Activated T-helper 17 cell treated with anti-CD3 and anti-CD28 coated beads, Interleukin-2, amount 50 U/mL, for 72 hours (primary cell): Measurements from ENCODE around the gene ABCA9. TPM values are rescaled to one million over a fixed set of nuclear protein-coding genes. Genes with fewer than 3 reads are reported as not detected.
"Not testable (repeated sequence)": the region's sequence is repeated elsewhere in the genome, so short reads cannot be mapped to it uniquely, and the experiment has no call there.

ENCODE experiments used
- ATAC-seq: fragments of 150-1000 bp; cut with Tn5 transposase; replicated peaks from 2 replicates; pipeline ENCODE4 v1.10.0; 2021; ENCODE audit warnings: mild to moderate bottlenecking, moderate library complexity
- H3K27ac Mint-ChIP-seq: one replicate; pipeline ENCODE4 v1.8.0; 2022; ENCODE audit warnings: mixed read lengths
- H3K27me3 Mint-ChIP-seq: one replicate; pipeline ENCODE4 v1.8.0; 2022; ENCODE audit warnings: mixed read lengths
- H3K36me3 Mint-ChIP-seq: one replicate; pipeline ENCODE4 v1.8.0; 2022; ENCODE audit warnings: low read depth, mild to moderate bottlenecking, mixed read lengths
- H3K4me1 Mint-ChIP-seq: one replicate; pipeline ENCODE4 v1.8.0; 2022; ENCODE audit warnings: mixed read lengths
- H3K4me3 Mint-ChIP-seq: one replicate; pipeline ENCODE4 v1.8.0; 2022; ENCODE audit warnings: mild to moderate bottlenecking, mixed read lengths
- H3K9me3 Mint-ChIP-seq: one replicate; pipeline ENCODE4 v1.8.0; 2022; ENCODE audit warnings: mixed read lengths
- total RNA-seq, 2 donors: library from RNA; stranded (reverse); gene quantifications; one replicate each; pipeline ENCODE4 v1.2.3, GENCODE V29; 2022

Gene ABCA9
- total RNA-seq, 2 donors from 2014 or later: 0.58 TPM; not detected in 1

DNA sequence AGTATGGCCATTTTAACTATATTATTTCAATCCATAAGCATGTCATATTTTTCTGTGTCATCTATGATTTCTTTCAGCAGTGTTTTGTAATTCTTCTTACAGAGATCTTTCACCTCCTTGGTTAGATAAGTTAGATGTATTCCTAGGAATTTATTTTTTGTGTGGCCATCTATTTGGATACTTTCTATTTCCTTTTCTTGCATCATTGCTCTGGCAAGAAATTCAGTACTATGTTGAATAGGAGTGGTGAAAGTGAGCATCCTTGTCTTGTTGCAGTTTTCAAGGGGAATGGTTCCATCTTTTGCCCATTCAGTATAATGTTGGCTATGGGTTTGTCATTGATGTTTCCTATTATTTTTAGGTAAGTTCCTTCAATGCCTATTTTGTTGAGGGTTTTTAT is 15.1 kb upstream of the ABCA9 start:
- Mint-ChIP-seq H3K4me3 (no peak overlapping the region), H3K27me3 (no peaks in the 10 kb centered on the region), H3K4me1 (no peaks in the 10 kb centered on the region), H3K36me3 (no peaks in the 10 kb centered on the region), H3K9me3 (peaks cover 26% of the 10 kb centered on the region), H3K27ac (no peak overlapping the region)
- no peak for ATAC-seq

GRCh38 chr17:69073392-69073791 is 12.7 kb upstream of the ABCA9 start:
- not testable (repeated sequence) for H3K36me3 Mint-ChIP-seq, H3K27ac Mint-ChIP-seq, ATAC-seq, H3K4me1 Mint-ChIP-seq, H3K27me3 Mint-ChIP-seq, H3K4me3 Mint-ChIP-seq
- H3K9me3 Mint-ChIP-seq: peaks cover 26% of the 10 kb centered on the region

- H3K4me3 Mint-ChIP-seq, ATAC-seq: not testable (repeated sequence)
Measured at GRCh38 chr17:69072803-69073256, 12.1 kb upstream of the ABCA9 start.

GRCh38 chr17:69071233-69071586 is 10.5 kb upstream of the ABCA9 start:
- H3K4me1 Mint-ChIP-seq, H3K27ac Mint-ChIP-seq, ATAC-seq, H3K4me3 Mint-ChIP-seq, H3K36me3 Mint-ChIP-seq, H3K27me3 Mint-ChIP-seq: not testable (repeated sequence)
- H3K9me3 Mint-ChIP-seq: peaks cover 17% of the 10 kb centered on the region

More at GRCh38 chr17:69072803-69073256, 12.1 kb upstream of the ABCA9 start:
- peaks cover 26% of the 10 kb centered on the region for H3K9me3 Mint-ChIP-seq
- not testable (repeated sequence) for H3K4me1 Mint-ChIP-seq, H3K27ac Mint-ChIP-seq, H3K27me3 Mint-ChIP-seq, H3K36me3 Mint-ChIP-seq

GRCh38 chr17:69070378-69071232 is 9.9 kb upstream of the ABCA9 start:
- H3K9me3 Mint-ChIP-seq: peaks cover 17% of the 10 kb centered on the region

GRCh38 chr17:69069226-69069750 is 8.6 kb upstream of the ABCA9 start:
- H3K4me1 Mint-ChIP-seq: peaks cover 14% of the 10 kb centered on the region
- no peaks in the 10 kb centered on the region for H3K27me3 Mint-ChIP-seq
- no peak overlapping the region for H3K27ac Mint-ChIP-seq
- ATAC-seq: no peak
- H3K36me3 Mint-ChIP-seq: no peaks in the 10 kb centered on the region
- H3K9me3 Mint-ChIP-seq: peaks cover 20% of the 10 kb centered on the region
- H3K4me3 Mint-ChIP-seq: no peak overlapping the region

More at GRCh38 chr17:69070378-69071232, 9.9 kb upstream of the ABCA9 start:
- ATAC-seq, H3K27me3 Mint-ChIP-seq, H3K36me3 Mint-ChIP-seq, H3K4me1 Mint-ChIP-seq, H3K27ac Mint-ChIP-seq: not testable (repeated sequence)
- H3K4me3 Mint-ChIP-seq: peak overlapping the region; percentile 30

DNA sequence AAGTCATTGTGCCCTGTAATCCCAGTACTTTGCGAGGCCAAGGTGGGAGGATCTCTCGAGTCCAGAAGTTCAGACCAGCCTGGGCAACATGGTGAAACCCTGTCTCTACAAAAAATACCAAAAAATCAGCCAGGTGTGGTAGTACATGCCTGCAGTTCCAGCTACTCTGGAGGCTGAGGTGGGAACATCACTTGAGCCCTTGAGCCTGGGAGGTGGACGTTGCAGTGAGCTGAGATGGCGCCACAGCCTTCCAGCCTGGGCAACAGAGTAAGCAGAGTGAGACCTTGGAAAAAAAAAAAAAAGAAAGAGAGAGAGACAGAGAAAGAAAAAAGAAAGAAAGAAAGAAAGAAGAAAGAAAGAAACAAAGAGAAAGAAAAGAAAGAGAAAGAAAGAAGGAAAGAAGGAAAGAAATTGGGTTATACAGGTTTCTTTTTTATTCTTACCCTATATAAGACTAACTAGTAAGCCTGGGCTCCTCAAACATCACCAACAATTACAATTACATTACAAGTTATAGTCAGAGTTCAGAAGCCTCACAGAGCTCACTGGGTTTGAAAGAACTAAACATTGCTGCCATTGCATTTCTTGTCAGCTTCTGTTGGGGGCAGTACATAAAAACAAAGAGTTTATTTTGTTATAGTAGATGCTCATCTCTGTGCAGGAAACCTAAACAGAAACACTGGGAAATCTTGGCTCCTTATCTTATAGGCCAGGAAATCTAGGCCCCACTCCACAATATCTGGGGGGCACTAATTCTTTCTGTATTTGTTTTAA is 6.7 kb upstream of the ABCA9 start:
- ATAC-seq: no peak
- Mint-ChIP-seq H3K9me3 (peaks cover 10% of the 10 kb centered on the region), H3K36me3 (no peaks in the 10 kb centered on the region), H3K27me3 (no peaks in the 10 kb centered on the region), H3K4me1 (peaks cover 14% of the 10 kb centered on the region), H3K4me3 (no peak overlapping the region), H3K27ac (no peak overlapping the region)

- Mint-ChIP-seq H3K4me3 (peak overlapping the region; percentile 30), H3K27ac (no peak overlapping the region), H3K36me3 (no peaks in the 10 kb centered on the region), H3K27me3 (no peaks in the 10 kb centered on the region), H3K9me3 (peaks cover 5% of the 10 kb centered on the region), H3K4me1 (peaks cover 14% of the 10 kb centered on the region)
- no peak for ATAC-seq
Measured at GRCh38 chr17:69066482-69066881, 5.8 kb upstream of the ABCA9 start.

GRCh38 chr17:69065113-69065512 is 4.4 kb upstream of the ABCA9 start:
- peaks cover 5% of the 10 kb centered on the region for H3K9me3 Mint-ChIP-seq
- H3K27ac Mint-ChIP-seq: no peak overlapping the region
- no peak for ATAC-seq
- H3K4me3 Mint-ChIP-seq: no peak overlapping the region
- peaks cover 14% of the 10 kb centered on the region for H3K4me1 Mint-ChIP-seq
- no peaks in the 10 kb centered on the region for H3K27me3 Mint-ChIP-seq
- no peaks in the 10 kb centered on the region for H3K36me3 Mint-ChIP-seq

GRCh38 chr17:69064476-69064875 is 3.7 kb upstream of the ABCA9 start:
- Mint-ChIP-seq H3K36me3 (no peaks in the 10 kb centered on the region), H3K4me1 (peaks cover 14% of the 10 kb centered on the region), H3K27me3 (no peaks in the 10 kb centered on the region), H3K27ac (no peak overlapping the region), H3K4me3 (no peak overlapping the region), H3K9me3 (peaks cover 5% of the 10 kb centered on the region)
- no peak for ATAC-seq

DNA sequence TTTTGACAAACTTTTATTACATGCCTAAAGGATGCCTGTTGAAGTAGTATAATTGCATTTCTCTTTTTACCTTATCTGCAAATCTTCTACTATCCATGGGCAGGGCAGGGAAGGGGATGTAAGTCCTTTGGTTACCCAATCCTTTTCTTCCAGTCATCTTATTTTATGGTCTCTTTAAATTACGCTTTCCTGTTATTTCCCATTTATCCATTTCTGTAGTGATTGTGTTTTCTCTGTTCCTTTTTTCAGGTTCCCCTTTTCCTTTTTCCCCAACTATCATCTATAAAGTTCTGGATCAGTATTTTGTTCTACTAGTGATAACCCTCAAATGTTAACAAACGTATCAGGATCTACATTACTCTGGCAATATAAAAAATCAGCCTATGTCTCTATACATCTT is 3.3 kb upstream of the ABCA9 start:
- no peak overlapping the region for H3K27ac Mint-ChIP-seq
- peaks cover 16% of the 10 kb centered on the region for H3K4me1 Mint-ChIP-seq
- peaks cover 7% of the 10 kb centered on the region for H3K9me3 Mint-ChIP-seq
- ATAC-seq: no peak
- H3K4me3 Mint-ChIP-seq: no peak overlapping the region
- peaks cover 3% of the 10 kb centered on the region for H3K27me3 Mint-ChIP-seq
- no peaks in the 10 kb centered on the region for H3K36me3 Mint-ChIP-seq

GRCh38 chr17:69062860-69063581 is 2.3 kb upstream of the ABCA9 start:
- Mint-ChIP-seq H3K27me3 (peaks cover 5% of the 10 kb centered on the region), H3K36me3 (no peaks in the 10 kb centered on the region), H3K4me1 (peaks cover 19% of the 10 kb centered on the region), H3K27ac (no peak overlapping the region), H3K9me3 (peaks cover 10% of the 10 kb centered on the region), H3K4me3 (no peak overlapping the region)
- no peak for ATAC-seq

DNA sequence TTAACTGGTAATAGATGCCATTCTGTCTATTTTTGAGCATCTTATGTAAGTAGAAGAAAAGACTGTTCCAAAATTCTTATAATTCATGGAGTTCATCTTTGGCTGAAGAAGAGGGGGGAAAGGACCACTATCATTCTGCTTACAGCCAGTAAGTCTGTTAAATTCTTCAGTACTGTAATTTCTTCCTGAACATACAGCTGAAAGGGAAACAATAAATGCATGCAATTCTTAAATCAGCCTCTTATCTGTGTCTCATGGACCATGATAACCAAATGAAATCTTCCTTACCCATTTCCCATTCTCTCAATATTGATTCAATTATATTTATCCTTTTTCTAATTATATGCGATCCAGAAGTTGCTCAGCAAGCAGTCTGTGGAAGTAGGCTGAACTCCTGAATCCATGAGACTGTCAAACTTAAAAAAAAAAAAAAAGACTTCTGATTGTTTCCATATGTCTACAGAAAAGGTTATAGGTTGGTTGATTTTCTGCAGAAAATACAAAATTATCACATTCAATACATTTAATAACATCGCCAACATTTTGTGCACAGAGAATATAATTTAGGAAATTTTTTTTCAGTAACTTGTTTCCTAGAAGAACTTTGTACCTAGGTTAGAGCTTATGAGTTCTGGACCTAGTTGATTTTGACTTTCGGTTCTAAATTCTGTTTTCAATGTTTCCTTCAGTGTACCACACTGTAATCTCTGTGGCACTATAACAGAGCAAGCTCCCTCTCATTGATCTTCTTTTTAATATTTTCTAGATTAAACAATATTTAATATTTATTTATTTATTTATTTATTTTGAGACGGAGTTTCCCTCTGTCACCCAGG is 1.2 kb upstream of the ABCA9 start:
- no peak for ATAC-seq
- Mint-ChIP-seq H3K27me3 (peaks cover 5% of the 10 kb centered on the region), H3K27ac (no peak overlapping the region), H3K4me3 (no peak overlapping the region), H3K4me1 (peaks cover 19% of the 10 kb centered on the region), H3K9me3 (peaks cover 12% of the 10 kb centered on the region), H3K36me3 (no peaks in the 10 kb centered on the region)
